Keratinocyte (primary cell): ENCODE results near the gene SUN5.

Source experiments
- EZH2 ChIP-seq: IDR thresholded peaks from one replicate; pipeline ENCODE4 v1.6.1; 2012; ENCODE audit warnings: inconsistent platforms, mild to moderate bottlenecking, low read length, moderate library complexity
- TF ChIP-seq, protein P1 (sequence below), 3 experiments: IDR thresholded peaks in 1 of 3; conservative IDR thresholded peaks in 1 of 3; optimal IDR thresholded peaks in 1 of 3; 2 replicates in 2 of 3; 3 replicates in 1 of 3; pipeline versions ENCODE3 to v1.5.1; 2011; ENCODE audit warnings: low read length in 3 of 3, mild to moderate bottlenecking in 3 of 3, moderate library complexity in 2 of 3, control low read depth in 1 of 3, inconsistent platforms in 1 of 3; ENCODE audit not compliant: insufficient read depth in 2 of 3; ENCODE audit errors: extremely low read depth in 1 of 3

DNA sequence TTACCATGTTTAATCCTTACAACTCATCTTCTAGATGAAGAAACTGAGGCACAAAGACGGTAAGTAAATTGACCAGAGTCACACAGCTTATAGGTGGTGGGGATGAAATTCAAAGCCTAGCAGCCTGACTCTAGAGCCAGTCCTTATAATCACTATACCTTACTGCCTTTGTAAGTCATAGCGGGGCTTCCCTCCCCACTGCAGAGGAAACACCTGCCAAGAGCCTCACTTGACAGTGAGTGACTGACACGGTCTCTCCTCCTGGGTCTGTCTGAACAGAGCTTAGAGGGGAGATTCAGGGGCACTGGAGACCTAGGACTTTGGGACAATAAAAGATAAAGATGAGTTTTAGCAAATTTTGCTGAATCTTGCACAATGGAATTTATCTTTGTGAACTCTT is 12.8 kb downstream of the SUN5 start:
- TF ChIP-seq, protein P1, sequence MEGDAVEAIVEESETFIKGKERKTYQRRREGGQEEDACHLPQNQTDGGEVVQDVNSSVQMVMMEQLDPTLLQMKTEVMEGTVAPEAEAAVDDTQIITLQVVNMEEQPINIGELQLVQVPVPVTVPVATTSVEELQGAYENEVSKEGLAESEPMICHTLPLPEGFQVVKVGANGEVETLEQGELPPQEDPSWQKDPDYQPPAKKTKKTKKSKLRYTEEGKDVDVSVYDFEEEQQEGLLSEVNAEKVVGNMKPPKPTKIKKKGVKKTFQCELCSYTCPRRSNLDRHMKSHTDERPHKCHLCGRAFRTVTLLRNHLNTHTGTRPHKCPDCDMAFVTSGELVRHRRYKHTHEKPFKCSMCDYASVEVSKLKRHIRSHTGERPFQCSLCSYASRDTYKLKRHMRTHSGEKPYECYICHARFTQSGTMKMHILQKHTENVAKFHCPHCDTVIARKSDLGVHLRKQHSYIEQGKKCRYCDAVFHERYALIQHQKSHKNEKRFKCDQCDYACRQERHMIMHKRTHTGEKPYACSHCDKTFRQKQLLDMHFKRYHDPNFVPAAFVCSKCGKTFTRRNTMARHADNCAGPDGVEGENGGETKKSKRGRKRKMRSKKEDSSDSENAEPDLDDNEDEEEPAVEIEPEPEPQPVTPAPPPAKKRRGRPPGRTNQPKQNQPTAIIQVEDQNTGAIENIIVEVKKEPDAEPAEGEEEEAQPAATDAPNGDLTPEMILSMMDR (optimal IDR thresholded peaks at IDR 0.05 in 1 of 3, IDR thresholded peaks at IDR 0.05 in 1 of 3, conservative IDR thresholded peaks at IDR 0.05 in 1 of 3; ENCODE audit: extremely low read depth in 1 of 3, insufficient read depth in 2 of 3, low read length in 3 of 3) = no peak
- no peak for TF ChIP-seq EZH2
